LNCaP clone FGC (cell line): Measurements from ENCODE around the gene DNM3.

Source experiments
- DNase-seq: peaks from one replicate; pipeline ENCODE4 v3.0.0-alpha.2; 2011; ENCODE audit warnings: low read depth
- H3K4me3 ChIP-seq: 2 replicates; pipeline ENCODE4 v1.5.1; 2011; ENCODE audit warnings: mild to moderate bottlenecking, low read depth, low read length, control low read depth
- TF ChIP-seq, protein P1 (sequence below): IDR thresholded peaks from 2 replicates; pipeline ENCODE4 v1.5.1; 2012; ENCODE audit warnings: mild to moderate bottlenecking; ENCODE audit not compliant: control insufficient read depth, insufficient read depth; ENCODE audit errors: extremely low read depth

The DNM3 gene

DNA sequence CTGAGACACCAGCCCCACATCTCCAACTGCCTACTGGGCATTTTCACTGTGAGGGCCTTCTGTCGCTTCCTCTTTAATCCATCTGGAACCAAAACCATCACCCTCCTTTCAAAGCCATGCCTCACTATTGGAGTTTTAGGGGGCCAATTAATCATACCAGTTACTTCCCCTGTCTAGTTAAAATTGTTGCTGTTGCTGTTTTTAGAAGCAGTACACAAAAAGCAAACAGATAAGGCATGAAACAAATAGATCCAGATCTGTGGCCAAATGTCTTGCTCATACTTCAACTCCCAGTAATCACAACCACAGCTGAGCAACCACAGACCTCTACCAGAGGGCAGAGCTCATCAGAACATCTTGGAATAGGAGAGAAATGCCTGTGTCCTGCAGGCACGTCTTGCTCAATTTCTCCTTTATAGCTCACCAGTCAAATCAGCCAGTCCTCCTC, 445.4 kb downstream of the DNM3 start:
- DNase-seq = no peak
- H3K4me3 ChIP-seq = no peak overlapping the region
- TF ChIP-seq, protein P1, sequence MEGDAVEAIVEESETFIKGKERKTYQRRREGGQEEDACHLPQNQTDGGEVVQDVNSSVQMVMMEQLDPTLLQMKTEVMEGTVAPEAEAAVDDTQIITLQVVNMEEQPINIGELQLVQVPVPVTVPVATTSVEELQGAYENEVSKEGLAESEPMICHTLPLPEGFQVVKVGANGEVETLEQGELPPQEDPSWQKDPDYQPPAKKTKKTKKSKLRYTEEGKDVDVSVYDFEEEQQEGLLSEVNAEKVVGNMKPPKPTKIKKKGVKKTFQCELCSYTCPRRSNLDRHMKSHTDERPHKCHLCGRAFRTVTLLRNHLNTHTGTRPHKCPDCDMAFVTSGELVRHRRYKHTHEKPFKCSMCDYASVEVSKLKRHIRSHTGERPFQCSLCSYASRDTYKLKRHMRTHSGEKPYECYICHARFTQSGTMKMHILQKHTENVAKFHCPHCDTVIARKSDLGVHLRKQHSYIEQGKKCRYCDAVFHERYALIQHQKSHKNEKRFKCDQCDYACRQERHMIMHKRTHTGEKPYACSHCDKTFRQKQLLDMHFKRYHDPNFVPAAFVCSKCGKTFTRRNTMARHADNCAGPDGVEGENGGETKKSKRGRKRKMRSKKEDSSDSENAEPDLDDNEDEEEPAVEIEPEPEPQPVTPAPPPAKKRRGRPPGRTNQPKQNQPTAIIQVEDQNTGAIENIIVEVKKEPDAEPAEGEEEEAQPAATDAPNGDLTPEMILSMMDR = no peak

DNA sequence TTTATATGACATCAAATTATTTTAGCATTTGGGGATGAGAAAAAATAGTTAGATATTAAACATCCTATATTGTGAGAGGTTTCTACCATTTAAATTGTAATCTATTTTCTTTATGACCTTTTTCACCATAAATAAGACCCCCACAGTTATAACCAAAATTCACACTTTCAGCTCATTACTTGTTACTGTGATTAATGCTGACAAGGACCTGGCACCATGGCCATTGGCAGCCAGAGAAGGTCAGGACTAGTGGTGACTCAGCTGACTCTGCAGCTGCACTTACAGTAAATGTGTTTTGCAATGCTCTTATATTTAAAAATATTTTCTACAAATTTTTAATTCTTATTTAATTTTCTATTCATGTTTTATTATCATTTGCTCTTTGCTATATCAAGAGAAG, 445.9 kb downstream of the DNM3 start:
- DNase-seq = no peak
- TF ChIP-seq, protein P1 = no peak
- no peak overlapping the region for H3K4me3 ChIP-seq

DNA sequence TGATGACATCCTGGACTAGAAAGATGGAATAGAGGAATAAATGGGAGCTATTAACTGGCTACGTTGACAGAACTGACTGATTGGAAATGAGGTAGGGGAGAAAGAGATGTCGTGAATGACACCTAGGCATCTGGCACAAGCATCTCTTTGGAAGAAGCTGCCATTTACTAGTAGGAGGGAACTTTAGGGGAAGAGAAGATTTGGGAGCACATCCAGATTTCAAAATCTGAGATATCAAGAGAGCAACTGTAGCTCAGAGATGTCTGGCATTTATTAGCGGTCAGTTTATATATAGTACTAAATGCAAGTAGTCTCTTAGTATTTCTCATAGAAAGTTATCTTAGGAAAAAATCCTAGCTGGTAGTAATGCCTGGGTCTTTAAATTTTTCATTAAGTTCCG, 447.3 kb downstream of the DNM3 start:
- no peak overlapping the region for H3K4me3 ChIP-seq
- no peak for DNase-seq
- TF ChIP-seq, protein P1 = no peak

DNA sequence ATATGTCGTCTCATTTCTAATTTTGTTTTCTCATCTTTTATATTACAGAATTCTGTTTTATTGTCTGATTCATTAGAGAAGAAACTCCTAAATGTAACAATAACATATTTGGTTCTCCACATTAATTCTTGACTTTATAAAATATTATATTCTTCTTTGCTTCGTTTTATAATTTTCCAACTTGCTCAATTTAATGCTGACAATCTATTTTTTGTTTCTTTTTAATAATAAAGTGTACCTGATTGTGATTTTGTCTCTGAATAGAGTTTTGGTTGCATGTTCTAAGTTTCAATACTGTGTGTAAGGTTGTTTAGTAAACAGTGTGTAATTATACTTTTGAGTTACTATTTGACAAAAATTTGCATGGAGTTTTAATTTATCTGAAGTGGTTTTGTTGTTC, 448.1 kb downstream of the DNM3 start:
- DNase-seq = no peak
- H3K4me3 ChIP-seq = no peak overlapping the region
- TF ChIP-seq, protein P1 = no peak

DNA sequence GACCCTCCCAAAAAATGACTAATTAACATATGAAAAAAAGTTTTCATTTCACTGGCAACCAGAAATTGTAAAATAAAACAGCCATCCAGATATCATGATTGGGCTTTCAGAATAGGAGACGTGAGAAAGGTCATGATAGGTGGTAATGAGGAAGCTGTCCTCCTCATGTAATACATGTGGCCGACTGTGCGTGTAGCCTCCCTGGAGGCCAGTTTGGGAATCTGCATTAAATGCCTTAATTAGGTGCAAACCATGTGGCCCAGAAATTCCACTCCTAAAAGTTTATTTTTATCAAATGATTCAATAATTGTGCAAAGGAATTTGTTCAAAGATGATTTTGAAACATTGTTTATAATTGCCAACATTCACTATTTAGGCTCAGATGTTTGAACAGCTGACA, 451.5 kb downstream of the DNM3 start:
- no peak overlapping the region for H3K4me3 ChIP-seq
- TF ChIP-seq, protein P1 = no peak
- DNase-seq = no peak

DNA sequence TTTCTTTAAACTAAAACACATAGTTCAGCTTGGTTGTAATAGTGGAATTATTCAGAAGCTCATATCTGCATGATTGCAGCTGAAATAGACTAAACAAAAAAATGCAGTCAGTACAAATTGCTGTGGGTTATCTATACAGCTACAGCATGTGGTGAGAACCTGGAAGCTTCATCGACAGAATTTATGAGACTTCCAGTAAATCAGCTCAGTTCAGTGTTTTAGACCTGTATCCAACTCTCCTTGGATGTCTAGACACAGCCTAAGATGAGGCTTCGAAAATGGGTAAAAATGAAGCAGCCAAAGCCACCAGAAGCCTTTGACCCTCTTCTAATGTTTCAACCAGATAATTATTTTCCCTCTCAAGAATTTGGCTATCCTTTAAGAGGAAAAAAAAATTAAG, 452.1 kb downstream of the DNM3 start:
- DNase-seq = no peak

DNA sequence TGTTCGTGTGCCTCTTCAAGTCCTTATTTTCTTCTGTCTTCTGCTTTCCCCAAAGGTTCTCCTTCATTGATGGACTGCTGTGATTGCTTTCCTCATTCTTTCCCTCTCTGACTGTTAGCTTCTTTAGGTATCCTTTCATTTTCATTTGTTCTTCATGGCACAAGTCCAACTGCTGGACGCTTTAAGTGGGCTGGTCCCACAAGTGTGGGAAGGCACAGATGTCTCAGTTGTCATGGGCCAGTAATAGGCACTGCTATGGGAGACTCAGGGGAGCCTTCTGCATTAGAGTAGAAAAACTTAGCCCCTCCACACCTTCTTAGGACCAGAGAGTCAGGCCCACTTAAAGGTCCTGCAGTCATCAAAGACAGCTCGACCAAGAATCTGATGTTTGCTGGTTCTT, 456.8 kb downstream of the DNM3 start:
- no peak overlapping the region for H3K4me3 ChIP-seq
- no peak for DNase-seq
- TF ChIP-seq, protein P1 = no peak

More for the DNA sequence above, 452.1 kb downstream of the DNM3 start:
- no peak overlapping the region for H3K4me3 ChIP-seq
- TF ChIP-seq, protein P1 = no peak
